H9 (cell line): Measurements from ENCODE around the gene CCDC57. TPM values are rescaled to one million over a fixed set of nuclear protein-coding genes. Genes with fewer than 3 reads are reported as not detected.

Source experiments
- DNase-seq: peaks from one replicate; pipeline ENCODE4 v3.0.0-alpha.2; 2017
- H2AFZ ChIP-seq: one replicate; pipeline ENCODE4 v1.6.1; 2013; ENCODE audit warnings: mild to moderate bottlenecking, low read length, control low read depth, moderate library complexity
- H2AK5ac ChIP-seq: 2 replicates; pipeline ENCODE4 v1.6.1; 2013; ENCODE audit warnings: low read length, control low read depth, mixed read lengths; ENCODE audit not compliant: insufficient read length
- H2BK120ac ChIP-seq: one replicate; pipeline ENCODE4 v1.6.1; 2013; ENCODE audit warnings: low read depth, mild to moderate bottlenecking, low read length, control low read depth, inconsistent platforms; ENCODE audit not compliant: poor library complexity, severe bottlenecking
- H2BK12ac ChIP-seq: 2 replicates; pipeline ENCODE4 v1.6.1; 2013; ENCODE audit warnings: low read length, control low read depth, mixed read lengths, low read depth; ENCODE audit not compliant: insufficient read length
- H2BK15ac ChIP-seq: 2 replicates; pipeline ENCODE4 v1.6.1; 2013; ENCODE audit warnings: low read depth, low read length, control low read depth
- H2BK20ac ChIP-seq: one replicate; pipeline ENCODE4 v1.6.1; 2013; ENCODE audit warnings: low read depth, mild to moderate bottlenecking, low read length, control low read depth, inconsistent platforms; ENCODE audit not compliant: poor library complexity, severe bottlenecking
- H2BK5ac ChIP-seq: 2 replicates; pipeline ENCODE4 v1.6.1; 2013; ENCODE audit warnings: low read length, control low read depth, mixed read lengths; ENCODE audit not compliant: insufficient read length
- H3K14ac ChIP-seq: 2 replicates; pipeline ENCODE4 v1.6.1; 2013; ENCODE audit warnings: low read length, control low read depth; ENCODE audit not compliant: insufficient read depth
- H3K18ac ChIP-seq: 2 replicates; pipeline ENCODE4 v1.6.1; 2013; ENCODE audit warnings: low read depth, mild to moderate bottlenecking, mixed read lengths, low read length, control low read depth; ENCODE audit not compliant: insufficient read length
- H3K23ac ChIP-seq: 2 replicates; pipeline ENCODE4 v1.6.1; 2013; ENCODE audit warnings: low read length, control low read depth, mixed read lengths, low read depth; ENCODE audit not compliant: insufficient read length
- H3K23me2 ChIP-seq: 2 replicates; pipeline ENCODE4 v1.6.1; 2013; ENCODE audit warnings: low read depth, mild to moderate bottlenecking, mixed read lengths, low read length, control low read depth; ENCODE audit not compliant: insufficient read length, poor library complexity, severe bottlenecking
- H3K27ac ChIP-seq: 2 replicates; pipeline ENCODE4 v1.5.1; 2013; ENCODE audit warnings: low read length, control low read depth, mixed read lengths, low read depth; ENCODE audit not compliant: insufficient read length
- H3K27me3 ChIP-seq: 2 replicates; pipeline ENCODE4 v1.6.1; 2013; ENCODE audit warnings: low read length, control low read depth, inconsistent platforms; ENCODE audit not compliant: insufficient read depth
- H3K4ac ChIP-seq: 2 replicates; pipeline ENCODE4 v1.6.1; 2013; ENCODE audit warnings: low read depth, mild to moderate bottlenecking, control low read depth, inconsistent platforms, low read length, moderate library complexity
- H3K4me1 ChIP-seq: 2 replicates; pipeline ENCODE4 v1.6.1; 2013; ENCODE audit warnings: low read length, control low read depth, inconsistent platforms; ENCODE audit not compliant: insufficient read depth
- H3K4me2 ChIP-seq: 2 replicates; pipeline ENCODE4 v1.6.1; 2013; ENCODE audit warnings: low read length, control low read depth, mixed read lengths; ENCODE audit not compliant: insufficient read length, insufficient read depth
- H3K56ac ChIP-seq: 2 replicates; pipeline ENCODE4 v1.6.1; 2013; ENCODE audit warnings: low read depth, mild to moderate bottlenecking, mixed read lengths, low read length, control low read depth; ENCODE audit not compliant: insufficient read length
- H3K79me1 ChIP-seq: 2 replicates; pipeline ENCODE4 v1.6.1; 2013; ENCODE audit warnings: low read depth, mild to moderate bottlenecking, moderate library complexity, low read length, control low read depth, inconsistent platforms; ENCODE audit not compliant: insufficient read depth, poor library complexity, severe bottlenecking
- H3K79me2 ChIP-seq: 2 replicates; pipeline ENCODE4 v1.6.1; 2013; ENCODE audit warnings: low read length, control low read depth, inconsistent platforms; ENCODE audit not compliant: insufficient read depth
- H3K9ac ChIP-seq: 2 replicates; pipeline ENCODE4 v1.6.1; 2013; ENCODE audit warnings: low read length, control low read depth, mixed read lengths; ENCODE audit not compliant: insufficient read length; ENCODE audit errors: extremely low read depth
- H3K9me3 ChIP-seq: one replicate; pipeline ENCODE4 v1.6.1; 2013; ENCODE audit warnings: low read depth, low read length, inconsistent platforms; ENCODE audit not compliant: control insufficient read depth
- H3T11ph ChIP-seq: one replicate; pipeline ENCODE4 v1.6.1; 2013; ENCODE audit warnings: mild to moderate bottlenecking, low read length, control low read depth, inconsistent platforms
- H4K20me1 ChIP-seq: one replicate; pipeline ENCODE4 v1.6.1; 2013; ENCODE audit not compliant: control insufficient read depth, insufficient read length, insufficient read depth
- H4K5ac ChIP-seq: 2 replicates; pipeline ENCODE4 v1.6.1; 2013; ENCODE audit warnings: low read depth, mild to moderate bottlenecking, mixed read lengths, low read length, control low read depth; ENCODE audit not compliant: insufficient read length
- H4K8ac ChIP-seq: replicated peaks from 2 replicates; pipeline ENCODE4 v1.6.1; 2013; ENCODE audit warnings: low read length, control low read depth, mixed read lengths, low read depth; ENCODE audit not compliant: insufficient read length
- H4K91ac ChIP-seq: 2 replicates; pipeline ENCODE4 v1.6.1; 2013; ENCODE audit warnings: low read depth, mild to moderate bottlenecking, moderate library complexity, mixed read lengths, low read length, control low read depth; ENCODE audit not compliant: insufficient read length
- H3K27ac Mint-ChIP-seq, 3 experiments: 2 replicates in 2 of 3; 3 replicates in 1 of 3; pipeline ENCODE4 v1.8.0; 2020 to 2021; ENCODE audit warnings: mixed read lengths in 3 of 3, mild to moderate bottlenecking in 1 of 3, moderate library complexity in 1 of 3
- H3K27me3 Mint-ChIP-seq: 2 replicates; pipeline ENCODE4 v1.8.0; 2021; ENCODE audit warnings: low read depth, mild to moderate bottlenecking, moderate library complexity, mixed read lengths
- H3K36me3 Mint-ChIP-seq, 3 experiments: 2 replicates in 2 of 3; 3 replicates in 1 of 3; pipeline ENCODE4 v1.8.0; 2020 to 2021; ENCODE audit warnings: low read depth in 3 of 3, mixed read lengths in 3 of 3; ENCODE audit not compliant: insufficient read depth in 1 of 3
- H3K4me1 Mint-ChIP-seq, 2 experiments: 2 replicates each; pipeline ENCODE4 v1.8.0; 2020; ENCODE audit warnings: mixed read lengths in 2 of 2
- H3K4me3 Mint-ChIP-seq, 2 experiments: 2 replicates in 1 of 2; 3 replicates in 1 of 2; pipeline ENCODE4 v1.8.0; 2020 to 2021; ENCODE audit warnings: mild to moderate bottlenecking in 2 of 2, mixed read lengths in 2 of 2, moderate library complexity in 1 of 2
- H3K9me3 Mint-ChIP-seq, 2 experiments: 2 replicates in 1 of 2; 3 replicates in 1 of 2; pipeline ENCODE4 v1.8.0; 2020; ENCODE audit warnings: mild to moderate bottlenecking in 2 of 2, mixed read lengths in 2 of 2, moderate library complexity in 1 of 2
- CTCF ChIP-seq: fragments of 200-600 bp; sonication (generic); conservative IDR thresholded peaks from 3 replicates; pipeline ENCODE4 v1.8.0; 2021; ENCODE audit warnings: antibody characterized with exemption, mild to moderate bottlenecking
- WGBS: extraction: QIAGEN DNeasy Blood & Tissue Kit; methylation state at CpG from one replicate; pipeline ENCODE4 v1.1.7; 2013; ENCODE audit warnings: missing lambda C conversion rate, low lambda C conversion rate, mixed read lengths; ENCODE audit not compliant: insufficient read length; ENCODE audit errors: extremely low coverage; 5-methylcytosine and 5-hydroxymethylcytosine counted together
- total RNA-seq: library from RNA; stranded (reverse); gene quantifications from 2 replicates; pipeline ENCODE4 v1.2.1, GENCODE V29; 2021

Gene CCDC57
- total RNA-seq, 1 experiment from 2014 or later = 11.0 TPM

- no CpG with 5 or more reads among the region's 34 CpGs for WGBS
- no peaks in the 10 kb centered on the region for H3K79me2 ChIP-seq
Observed at GRCh38 chr17:82237746-82238471, 25.3 kb upstream of the CCDC57 start.

More at GRCh38 chr17:82237746-82238471, 25.3 kb upstream of the CCDC57 start:
- Histone ChIP-seq H3K4me1 (no peaks in the 10 kb centered on the region), H4K91ac (no peak overlapping the region), H3K4me2 (no peak overlapping the region), H2BK15ac (no peak overlapping the region), H2BK20ac (no peak overlapping the region), H3K18ac (no peak overlapping the region), H3K14ac (no peak overlapping the region; the same call in 1 of the 2 replicates), H3K23me2 (no peaks in the 10 kb centered on the region), H3T11ph (no peak overlapping the region), H3K79me1 (no peaks in the 10 kb centered on the region), H3K9me3 (no peaks in the 10 kb centered on the region), H4K8ac (no peak overlapping the region), H2AFZ (no peak overlapping the region), H2BK12ac (no peak overlapping the region), H3K4ac (no peak overlapping the region), H3K23ac (no peak overlapping the region), H2BK5ac (no peak overlapping the region), H4K20me1 (no peaks in the 10 kb centered on the region), H3K27me3 (no peaks in the 10 kb centered on the region), H3K56ac (no peak overlapping the region), H4K5ac (no peak overlapping the region), H2AK5ac (no peak overlapping the region), H3K27ac (no peak overlapping the region), H2BK120ac (no peak overlapping the region), H3K9ac (no peak overlapping the region)
- H3K4me3 Mint-ChIP-seq = no peak overlapping the region; a peak in 1 of 5 replicates
- peaks cover 6% of the 10 kb centered on the region for H3K27me3 Mint-ChIP-seq
- H3K4me1 Mint-ChIP-seq = peaks cover 2 to 21% of the 10 kb centered on the region in 2 experiments
- H3K27ac Mint-ChIP-seq = no peak overlapping the region; a peak in 1 of 7 replicates
- H3K36me3 Mint-ChIP-seq = peaks cover 5 to 18% (median 12%) of the 10 kb centered on the region in 3 experiments; a peak in 6 of 7 replicates
- TF ChIP-seq CTCF = no peak
- H3K9me3 Mint-ChIP-seq = no peaks in the 10 kb centered on the region
- no peak for DNase-seq
